ENCODE measurements around the gene NCOA5. TPM values are rescaled to one million over a fixed set of nuclear protein-coding genes. Genes with fewer than 3 reads are reported as not detected.

NCOA5 gene
- total RNA-seq, 1 experiment from 2014 or later = 16.5 TPM

- TF ChIP-seq, protein P1, sequence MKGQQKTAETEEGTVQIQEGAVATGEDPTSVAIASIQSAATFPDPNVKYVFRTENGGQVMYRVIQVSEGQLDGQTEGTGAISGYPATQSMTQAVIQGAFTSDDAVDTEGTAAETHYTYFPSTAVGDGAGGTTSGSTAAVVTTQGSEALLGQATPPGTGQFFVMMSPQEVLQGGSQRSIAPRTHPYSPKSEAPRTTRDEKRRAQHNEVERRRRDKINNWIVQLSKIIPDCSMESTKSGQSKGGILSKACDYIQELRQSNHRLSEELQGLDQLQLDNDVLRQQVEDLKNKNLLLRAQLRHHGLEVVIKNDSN (CRISPR knock-in tag; IDR thresholded peaks at IDR 0.05) = no peak
- TF ChIP-seq NR2C2 (CRISPR knock-in tag; IDR thresholded peaks at IDR 0.05) (no peak), IRF2 (CRISPR knock-in tag; IDR thresholded peaks at IDR 0.05; ENCODE audit: borderline replicate concordance, low read depth) (no peak), GTF2I (CRISPR knock-in tag; conservative IDR thresholded peaks at IDR 0.05) (no peak), FOXP1 (CRISPR knock-in tag; IDR thresholded peaks at IDR 0.05; ENCODE audit: borderline replicate concordance) (no peak), ZBTB21 (CRISPR knock-in tag; IDR thresholded peaks at IDR 0.05; ENCODE audit: borderline replicate concordance) (no peak), ZNF671 (CRISPR knock-in tag; IDR thresholded peaks at IDR 0.05) (no peak), ZNF121 (CRISPR knock-in tag; IDR thresholded peaks at IDR 0.05) (no peak), NR1H2 (CRISPR knock-in tag; IDR thresholded peaks at IDR 0.05) (no peak), ELF4 (CRISPR knock-in tag; IDR thresholded peaks at IDR 0.05; ENCODE audit: low read depth) (no peak), HMGA2 (CRISPR knock-in tag; IDR thresholded peaks at IDR 0.05) (no peak), TCF7 (CRISPR knock-in tag; IDR thresholded peaks at IDR 0.05; ENCODE audit: low read depth) (no peak), ZNF232 (CRISPR knock-in tag; IDR thresholded peaks at IDR 0.05) (no peak)
- TF ChIP-seq, protein P2, sequence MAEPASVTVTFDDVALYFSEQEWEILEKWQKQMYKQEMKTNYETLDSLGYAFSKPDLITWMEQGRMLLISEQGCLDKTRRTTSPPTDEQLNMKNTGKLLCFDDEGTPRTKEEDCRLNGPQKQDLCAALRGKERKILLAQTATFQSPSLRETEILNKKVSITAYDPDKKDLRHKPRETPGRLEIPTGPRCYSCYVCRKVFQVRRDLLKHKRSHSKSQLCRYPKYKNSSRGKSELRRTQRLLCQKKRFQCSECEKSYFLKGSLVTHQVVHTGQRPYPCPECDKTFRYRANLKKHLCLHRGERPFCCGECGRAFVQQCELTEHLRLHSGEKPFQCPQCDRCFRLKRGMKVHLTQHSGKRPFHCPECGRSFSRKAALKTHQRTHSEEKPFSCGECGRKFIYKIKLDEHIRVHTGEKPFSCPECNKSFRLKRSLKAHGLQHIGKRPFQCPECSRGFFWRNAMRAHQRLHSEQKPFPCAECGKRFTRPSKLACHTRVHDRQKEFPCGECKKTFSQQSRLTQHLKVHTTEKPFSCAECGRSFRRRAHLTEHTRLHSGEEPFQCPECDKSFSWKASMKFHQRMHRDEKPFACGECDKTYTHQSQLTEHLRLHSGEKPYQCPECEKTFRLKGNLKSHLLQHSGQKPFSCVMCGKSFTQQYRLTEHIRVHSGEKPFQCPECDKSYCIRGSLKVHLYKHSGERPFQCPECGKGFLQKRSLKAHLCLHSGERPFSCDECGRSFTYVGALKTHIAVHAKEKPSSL (CRISPR knock-in tag; conservative IDR thresholded peaks at IDR 0.05) = no peak
Observed at GRCh38 chr20:46122071-46122470, 32.3 kb upstream of the NCOA5 start (continued).

GRCh38 chr20:46121184-46121930, 31.6 kb upstream of the NCOA5 start:
- ATAC-seq (no peak), DNase-seq (ENCODE audit: low spot score) (no peak)
- CTCF ChIA-PET = no interaction called here
- no peaks in the 10 kb centered on the region for H3K9me3 Mint-ChIP-seq
- TF ChIP-seq, protein P3, sequence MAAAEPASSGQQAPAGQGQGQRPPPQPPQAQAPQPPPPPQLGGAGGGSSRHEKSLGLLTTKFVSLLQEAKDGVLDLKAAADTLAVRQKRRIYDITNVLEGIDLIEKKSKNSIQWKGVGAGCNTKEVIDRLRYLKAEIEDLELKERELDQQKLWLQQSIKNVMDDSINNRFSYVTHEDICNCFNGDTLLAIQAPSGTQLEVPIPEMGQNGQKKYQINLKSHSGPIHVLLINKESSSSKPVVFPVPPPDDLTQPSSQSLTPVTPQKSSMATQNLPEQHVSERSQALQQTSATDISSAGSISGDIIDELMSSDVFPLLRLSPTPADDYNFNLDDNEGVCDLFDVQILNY (CRISPR knock-in tag; IDR thresholded peaks at IDR 0.05) = no peak
- TF ChIP-seq JUN (CRISPR knock-in tag; IDR thresholded peaks at IDR 0.05) = no peak
- no peak for TF ChIP-seq ATF1 (CRISPR knock-in tag; IDR thresholded peaks at IDR 0.05)
- no peak for TF ChIP-seq MYBL2 (CRISPR knock-in tag; IDR thresholded peaks at IDR 0.05)
- no peak for TF ChIP-seq CBFB (CRISPR knock-in tag; IDR thresholded peaks at IDR 0.05; ENCODE audit: low read depth)
- no peak for TF ChIP-seq IRF1 (CRISPR knock-in tag; IDR thresholded peaks at IDR 0.05)
- TF ChIP-seq, protein P1 (CRISPR knock-in tag; IDR thresholded peaks at IDR 0.05) = no peak
- TF ChIP-seq GABPB1 (CRISPR knock-in tag; IDR thresholded peaks at IDR 0.05) = no peak
- TF ChIP-seq STAT6 (CRISPR knock-in tag; conservative IDR thresholded peaks at IDR 0.05; ENCODE audit: low read depth) = no peak
- H3K36me3 Mint-ChIP-seq = peaks cover 24% of the 10 kb centered on the region
- peaks cover 7% of the 10 kb centered on the region for H3K4me1 Mint-ChIP-seq
- no peak overlapping the region for H3K4me3 Mint-ChIP-seq
- POLR2A ChIA-PET = no interaction called here
- peaks cover 19% of the 10 kb centered on the region for H3K27me3 Mint-ChIP-seq (ENCODE audit: low read depth)
- no peak overlapping the region for H3K27ac Mint-ChIP-seq
